ENCODE data around the gene EPHB2. TPM values are rescaled to one million over a fixed set of nuclear protein-coding genes. Genes with fewer than 3 reads are reported as not detected.

The EPHB2 gene
- total RNA-seq, 5 donors from 2014 or later (not counting 1 experiment from before 2014, with no cell fraction given), result 0.06 to 0.20 (median 0.12) TPM; not detected in 2

DNA sequence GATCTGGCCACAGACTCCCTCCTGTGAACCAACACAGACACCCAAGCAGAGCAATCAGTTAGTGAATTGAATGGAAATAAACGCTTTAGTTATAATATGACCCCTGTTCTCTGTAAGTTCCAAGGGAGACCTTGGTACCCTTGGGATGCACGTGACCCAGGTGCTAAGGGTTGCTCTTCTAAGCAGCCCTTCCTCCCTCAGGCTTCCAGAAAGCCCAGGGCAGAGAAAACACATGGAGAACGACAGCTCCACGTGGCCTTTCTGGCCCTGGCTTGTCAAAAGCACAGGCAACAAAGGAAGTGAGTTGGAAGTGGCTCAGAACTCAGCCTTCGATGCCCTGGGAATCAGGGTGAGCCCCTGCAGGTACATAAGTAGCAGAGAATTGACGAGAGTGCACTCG is 204.6 kb downstream of the EPHB2 start:
- Mint-ChIP-seq H3K9me3 (no peaks in the 10 kb centered on the region), H3K4me3 (no peak overlapping the region), H3K4me1 (no peaks in the 10 kb centered on the region), H3K36me3 (no peaks in the 10 kb centered on the region), H3K27me3 (peaks cover 10 to 14% of the 10 kb centered on the region in 2 donors), H3K27ac (no peak overlapping the region)
- Histone ChIP-seq H3K27me3 (replicated peaks in 1 of 2; ENCODE audit: control insufficient read depth in 2 of 2, extremely low read depth in 1 of 2, insufficient read depth in 2 of 2, low read length in 1 of 2) (peaks cover 0 to 19% of the 10 kb centered on the region in 2 experiments), H3K4me3 (ENCODE audit: control insufficient read depth in 1 of 2, extremely low read depth in 1 of 2, low read length in 1 of 2) (no peak overlapping the region), H3K4me1 (ENCODE audit: control insufficient read depth in 1 of 2, extremely low read depth in 1 of 2, insufficient read depth in 2 of 2, low read length in 2 of 2) (no peaks in the 10 kb centered on the region), H3K9me3 (no peaks in the 10 kb centered on the region), H3K36me3 (ENCODE audit: control insufficient read depth in 2 of 2, extremely low read depth in 1 of 2, insufficient read depth in 1 of 2, low read length in 1 of 2) (no peaks in the 10 kb centered on the region), H3K27ac (ENCODE audit: low read length) (no peak overlapping the region)
- 58% methylated on average over 5 of the region's 7 CpGs for WGBS (ENCODE audit: insufficient coverage)
- DNase-seq (no peak), ATAC-seq (replicated peaks in 1 of 4) (no peak)
- CTCF ChIA-PET, result no interaction called here
- POLR2A ChIA-PET, result no interaction called here

- DNase-seq, result no peak
- H3K27ac ChIP-seq (ENCODE audit: low read length), result no peak overlapping the region
- no peak overlapping the region for H3K4me3 Mint-ChIP-seq
- H3K4me1 Mint-ChIP-seq, result no peaks in the 10 kb centered on the region
- peaks cover 0 to 25% of the 10 kb centered on the region in 2 experiments for H3K27me3 ChIP-seq (replicated peaks in 1 of 2; ENCODE audit: control insufficient read depth in 2 of 2, extremely low read depth in 1 of 2, insufficient read depth in 2 of 2, low read length in 1 of 2)
- no peak overlapping the region for H3K4me3 ChIP-seq (ENCODE audit: control insufficient read depth in 1 of 2, extremely low read depth in 1 of 2, low read length in 1 of 2)
- POLR2A ChIA-PET, result no interaction called here
- H3K27me3 Mint-ChIP-seq, result peaks cover 10 to 14% of the 10 kb centered on the region in 2 donors
- CTCF ChIA-PET, result no interaction called here
- H3K27ac Mint-ChIP-seq, result no peak overlapping the region
- H3K36me3 ChIP-seq (ENCODE audit: control insufficient read depth in 2 of 2, extremely low read depth in 1 of 2, insufficient read depth in 1 of 2, low read length in 1 of 2), result no peaks in the 10 kb centered on the region
- 48% methylated on average over 14 of the region's 15 CpGs for WGBS (ENCODE audit: insufficient coverage)
- H3K4me1 ChIP-seq (ENCODE audit: control insufficient read depth in 1 of 2, extremely low read depth in 1 of 2, insufficient read depth in 2 of 2, low read length in 2 of 2), result no peaks in the 10 kb centered on the region
- no peaks in the 10 kb centered on the region for H3K9me3 Mint-ChIP-seq
- no peak for ATAC-seq (replicated peaks in 1 of 4)
- no peaks in the 10 kb centered on the region for H3K36me3 Mint-ChIP-seq
- H3K9me3 ChIP-seq, result no peaks in the 10 kb centered on the region
These were observed 205.3 kb downstream of the EPHB2 start for GRCh38 chr1:22915816-22916470.

- no peak for ATAC-seq (replicated peaks in 1 of 4)
- no peak overlapping the region for H3K27ac ChIP-seq (ENCODE audit: low read length)
These were observed 205.8 kb downstream of the EPHB2 start for GRCh38 chr1:22916471-22916820.

DNA sequence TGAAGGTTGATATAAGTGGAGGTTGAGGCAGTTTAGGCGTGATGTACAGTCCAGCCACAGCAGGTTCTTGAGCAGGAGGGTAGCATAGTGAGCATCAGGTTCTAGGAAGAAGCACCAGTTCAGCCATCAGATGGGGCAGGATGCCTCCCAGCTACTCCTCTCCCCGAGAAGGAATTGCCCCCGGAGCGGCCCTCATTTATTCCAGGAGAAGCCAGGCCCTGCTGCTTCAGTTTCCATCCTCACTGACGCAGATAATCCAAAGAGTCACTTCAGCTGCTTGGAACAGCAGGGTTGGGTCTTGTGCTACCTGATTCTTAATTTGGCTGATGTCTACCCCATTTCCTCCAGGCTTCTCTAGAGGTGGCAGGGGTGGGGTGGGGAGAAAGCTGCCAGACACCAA is 207.3 kb downstream of the EPHB2 start:
- no peak overlapping the region for H3K4me3 ChIP-seq (ENCODE audit: control insufficient read depth in 1 of 2, extremely low read depth in 1 of 2, low read length in 1 of 2)
- H3K27me3 ChIP-seq (replicated peaks in 1 of 2; ENCODE audit: control insufficient read depth in 2 of 2, extremely low read depth in 1 of 2, insufficient read depth in 2 of 2, low read length in 1 of 2), result peaks cover 0 to 24% of the 10 kb centered on the region in 2 experiments
- CTCF ChIA-PET, result no interaction called here
- Mint-ChIP-seq H3K27ac (no peak overlapping the region), H3K36me3 (no peaks in the 10 kb centered on the region), H3K4me3 (no peak overlapping the region), H3K9me3 (no peaks in the 10 kb centered on the region), H3K4me1 (no peaks in the 10 kb centered on the region), H3K27me3 (peaks cover 10 to 18% of the 10 kb centered on the region in 2 donors)
- no peaks in the 10 kb centered on the region for H3K9me3 ChIP-seq
- H3K36me3 ChIP-seq (ENCODE audit: control insufficient read depth in 2 of 2, extremely low read depth in 1 of 2, insufficient read depth in 1 of 2, low read length in 1 of 2), result no peaks in the 10 kb centered on the region
- POLR2A ChIA-PET, result no interaction called here
- no peak for DNase-seq
- no peak for ATAC-seq (replicated peaks in 1 of 4)
- H3K27ac ChIP-seq (ENCODE audit: low read length), result no peak overlapping the region
- H3K4me1 ChIP-seq (ENCODE audit: control insufficient read depth in 1 of 2, extremely low read depth in 1 of 2, insufficient read depth in 2 of 2, low read length in 2 of 2), result no peaks in the 10 kb centered on the region
- WGBS (ENCODE audit: insufficient coverage), result 85% methylated on average over 5 of the region's 5 CpGs

More at GRCh38 chr1:22916471-22916820, 205.8 kb downstream of the EPHB2 start:
- peaks cover 10 to 14% of the 10 kb centered on the region in 2 donors for H3K27me3 Mint-ChIP-seq
- POLR2A ChIA-PET, result no interaction called here
- H3K36me3 Mint-ChIP-seq, result no peaks in the 10 kb centered on the region
- H3K4me1 Mint-ChIP-seq, result no peaks in the 10 kb centered on the region
- no peak for DNase-seq
- H3K9me3 Mint-ChIP-seq, result no peaks in the 10 kb centered on the region
- no peak overlapping the region for H3K4me3 Mint-ChIP-seq
- Histone ChIP-seq H3K27me3 (replicated peaks in 1 of 2; ENCODE audit: control insufficient read depth in 2 of 2, extremely low read depth in 1 of 2, insufficient read depth in 2 of 2, low read length in 1 of 2) (peaks cover 0 to 23% of the 10 kb centered on the region in 2 experiments), H3K4me3 (ENCODE audit: control insufficient read depth in 1 of 2, extremely low read depth in 1 of 2, low read length in 1 of 2) (no peak overlapping the region), H3K9me3 (no peaks in the 10 kb centered on the region), H3K4me1 (ENCODE audit: control insufficient read depth in 1 of 2, extremely low read depth in 1 of 2, insufficient read depth in 2 of 2, low read length in 2 of 2) (no peaks in the 10 kb centered on the region), H3K36me3 (ENCODE audit: control insufficient read depth in 2 of 2, extremely low read depth in 1 of 2, insufficient read depth in 1 of 2, low read length in 1 of 2) (no peaks in the 10 kb centered on the region)
- no peak overlapping the region for H3K27ac Mint-ChIP-seq
- CTCF ChIA-PET, result no interaction called here
- 73% methylated on average over 11 of the region's 12 CpGs for WGBS (ENCODE audit: insufficient coverage)

DNA sequence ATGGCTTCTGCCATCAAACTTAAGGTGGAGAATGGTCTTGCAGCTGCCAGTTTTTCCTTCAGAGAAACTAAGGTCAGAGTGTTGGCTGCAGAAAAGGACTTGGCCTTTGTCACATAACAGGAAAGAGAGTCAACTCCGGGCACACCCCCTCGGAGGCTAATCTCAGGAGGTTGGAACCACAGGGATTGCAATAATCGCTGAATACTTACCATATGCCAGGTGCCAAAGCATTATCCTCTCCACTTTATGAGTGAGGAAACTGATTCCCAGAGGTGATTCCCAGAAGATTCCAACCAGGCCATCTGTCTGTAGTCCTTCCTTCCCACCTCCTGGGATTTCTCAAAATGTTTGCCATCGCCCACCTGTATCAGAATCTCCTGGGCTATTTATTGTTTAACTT is 208.0 kb downstream of the EPHB2 start:
- Histone ChIP-seq H3K36me3 (ENCODE audit: control insufficient read depth in 2 of 2, extremely low read depth in 1 of 2, insufficient read depth in 1 of 2, low read length in 1 of 2) (no peaks in the 10 kb centered on the region), H3K27ac (ENCODE audit: low read length) (no peak overlapping the region), H3K27me3 (replicated peaks in 1 of 2; ENCODE audit: control insufficient read depth in 2 of 2, extremely low read depth in 1 of 2, insufficient read depth in 2 of 2, low read length in 1 of 2) (peaks cover 0 to 26% of the 10 kb centered on the region in 2 experiments), H3K4me1 (ENCODE audit: control insufficient read depth in 1 of 2, extremely low read depth in 1 of 2, insufficient read depth in 2 of 2, low read length in 2 of 2) (no peaks in the 10 kb centered on the region), H3K4me3 (ENCODE audit: control insufficient read depth in 1 of 2, extremely low read depth in 1 of 2, low read length in 1 of 2) (no peak overlapping the region), H3K9me3 (no peaks in the 10 kb centered on the region)
- Mint-ChIP-seq H3K27ac (no peak overlapping the region), H3K4me1 (no peaks in the 10 kb centered on the region), H3K9me3 (no peaks in the 10 kb centered on the region), H3K27me3 (peaks cover 13 to 21% of the 10 kb centered on the region in 2 donors), H3K36me3 (no peaks in the 10 kb centered on the region), H3K4me3 (no peak overlapping the region)
- ChIA-PET CTCF (no interaction called here), POLR2A (no interaction called here)
- DNase-seq (no peak), ATAC-seq (replicated peaks in 1 of 4) (no peak)
- 100% methylated on average over 1 of the region's 4 CpGs for WGBS (ENCODE audit: insufficient coverage)

GRCh38 chr1:22919341-22920025 is 208.8 kb downstream of the EPHB2 start:
- Mint-ChIP-seq H3K4me1 (no peaks in the 10 kb centered on the region), H3K36me3 (no peaks in the 10 kb centered on the region), H3K9me3 (no peaks in the 10 kb centered on the region), H3K27ac (no peak overlapping the region), H3K27me3 (peaks cover 13 to 24% of the 10 kb centered on the region in 2 donors), H3K4me3 (no peak overlapping the region)
- WGBS (ENCODE audit: insufficient coverage), result 63% methylated on average over 2 of the region's 8 CpGs
- Histone ChIP-seq H3K27ac (ENCODE audit: low read length) (no peak overlapping the region), H3K9me3 (no peaks in the 10 kb centered on the region), H3K27me3 (replicated peaks in 1 of 2; ENCODE audit: control insufficient read depth in 2 of 2, extremely low read depth in 1 of 2, insufficient read depth in 2 of 2, low read length in 1 of 2) (peaks cover 0 to 31% of the 10 kb centered on the region in 2 experiments), H3K4me1 (ENCODE audit: control insufficient read depth in 1 of 2, extremely low read depth in 1 of 2, insufficient read depth in 2 of 2, low read length in 2 of 2) (no peaks in the 10 kb centered on the region), H3K36me3 (ENCODE audit: control insufficient read depth in 2 of 2, extremely low read depth in 1 of 2, insufficient read depth in 1 of 2, low read length in 1 of 2) (no peaks in the 10 kb centered on the region), H3K4me3 (ENCODE audit: control insufficient read depth in 1 of 2, extremely low read depth in 1 of 2, low read length in 1 of 2) (no peak overlapping the region)
- POLR2A ChIA-PET, result no interaction called here
- no peak for ATAC-seq (replicated peaks in 1 of 4)
- no peak for DNase-seq
- CTCF ChIA-PET, result no interaction called here

Data from T-cell (primary cell).